Activated T-helper 17 cell treated with anti-CD3 and anti-CD28 coated beads, Interleukin-2, amount 50 U/mL, for 72 hours (primary cell): Measurements from ENCODE around the gene DAB2IP. TPM values are rescaled to one million over a fixed set of nuclear protein-coding genes. Genes with fewer than 3 reads are reported as not detected.
"Not testable (repeated sequence)": the region's sequence is repeated elsewhere in the genome, so short reads cannot be mapped to it uniquely, and the experiment has no call there.

Experiments
- ATAC-seq: fragments of 150-1000 bp; cut with Tn5 transposase; replicated peaks from 2 replicates; pipeline ENCODE4 v1.10.0; 2021; ENCODE audit warnings: mild to moderate bottlenecking, moderate library complexity
- H3K27ac Mint-ChIP-seq: one replicate; pipeline ENCODE4 v1.8.0; 2022; ENCODE audit warnings: mixed read lengths
- H3K27me3 Mint-ChIP-seq: one replicate; pipeline ENCODE4 v1.8.0; 2022; ENCODE audit warnings: mixed read lengths
- H3K36me3 Mint-ChIP-seq: one replicate; pipeline ENCODE4 v1.8.0; 2022; ENCODE audit warnings: low read depth, mild to moderate bottlenecking, mixed read lengths
- H3K4me1 Mint-ChIP-seq: one replicate; pipeline ENCODE4 v1.8.0; 2022; ENCODE audit warnings: mixed read lengths
- H3K4me3 Mint-ChIP-seq: one replicate; pipeline ENCODE4 v1.8.0; 2022; ENCODE audit warnings: mild to moderate bottlenecking, mixed read lengths
- H3K9me3 Mint-ChIP-seq: one replicate; pipeline ENCODE4 v1.8.0; 2022; ENCODE audit warnings: mixed read lengths
- total RNA-seq, 2 donors: library from RNA; stranded (reverse); gene quantifications; one replicate each; pipeline ENCODE4 v1.2.3, GENCODE V29; 2022

Gene DAB2IP
- total RNA-seq, 2 donors from 2014 or later = 0.09 TPM; not detected in 1

- no peak overlapping the region for H3K4me3 Mint-ChIP-seq
- no peak for ATAC-seq
- H3K27ac Mint-ChIP-seq = no peak overlapping the region
- peaks cover 7% of the 10 kb centered on the region for H3K27me3 Mint-ChIP-seq
- H3K36me3 Mint-ChIP-seq = no peaks in the 10 kb centered on the region
- H3K4me1 Mint-ChIP-seq = no peaks in the 10 kb centered on the region
- H3K9me3 Mint-ChIP-seq = no peaks in the 10 kb centered on the region
These were observed 31.7 kb upstream of the DAB2IP start for GRCh38 chr9:121619545-121620324.

GRCh38 chr9:121620325-121620673 is 31.1 kb upstream of the DAB2IP start:
- H3K27ac Mint-ChIP-seq = no peak overlapping the region
- H3K4me1 Mint-ChIP-seq = no peaks in the 10 kb centered on the region
- ATAC-seq = no peak
- no peak overlapping the region for H3K4me3 Mint-ChIP-seq
- no peaks in the 10 kb centered on the region for H3K36me3 Mint-ChIP-seq
- H3K9me3 Mint-ChIP-seq = no peaks in the 10 kb centered on the region
- H3K27me3 Mint-ChIP-seq = peaks cover 7% of the 10 kb centered on the region

GRCh38 chr9:121620777-121621449 is 30.5 kb upstream of the DAB2IP start:
- H3K9me3 Mint-ChIP-seq = no peaks in the 10 kb centered on the region
- H3K4me1 Mint-ChIP-seq = no peaks in the 10 kb centered on the region
- no peaks in the 10 kb centered on the region for H3K36me3 Mint-ChIP-seq
- H3K27ac Mint-ChIP-seq = no peak overlapping the region
- H3K4me3 Mint-ChIP-seq = no peak overlapping the region
- ATAC-seq = no peak
- H3K27me3 Mint-ChIP-seq = peaks cover 9% of the 10 kb centered on the region

- no peaks in the 10 kb centered on the region for H3K9me3 Mint-ChIP-seq
- ATAC-seq = no peak
- no peak overlapping the region for H3K4me3 Mint-ChIP-seq
- H3K4me1 Mint-ChIP-seq = no peaks in the 10 kb centered on the region
- no peaks in the 10 kb centered on the region for H3K36me3 Mint-ChIP-seq
- H3K27me3 Mint-ChIP-seq = peaks cover 8% of the 10 kb centered on the region
- H3K27ac Mint-ChIP-seq = no peak overlapping the region
These were observed 28.8 kb upstream of the DAB2IP start for GRCh38 chr9:121622387-121623203.

- not testable (repeated sequence) for H3K27me3 Mint-ChIP-seq, H3K9me3 Mint-ChIP-seq, H3K27ac Mint-ChIP-seq, H3K4me1 Mint-ChIP-seq, ATAC-seq, H3K4me3 Mint-ChIP-seq, H3K36me3 Mint-ChIP-seq
These were observed 28.0 kb upstream of the DAB2IP start for GRCh38 chr9:121623430-121623829.

GRCh38 chr9:121625590-121625989 is 25.8 kb upstream of the DAB2IP start:
- no peak for ATAC-seq
- H3K27me3 Mint-ChIP-seq = peaks cover 8% of the 10 kb centered on the region
- no peak overlapping the region for H3K4me3 Mint-ChIP-seq
- H3K4me1 Mint-ChIP-seq = no peaks in the 10 kb centered on the region
- no peaks in the 10 kb centered on the region for H3K9me3 Mint-ChIP-seq
- H3K36me3 Mint-ChIP-seq = no peaks in the 10 kb centered on the region
- H3K27ac Mint-ChIP-seq = no peak overlapping the region

GRCh38 chr9:121626012-121626411 is 25.4 kb upstream of the DAB2IP start:
- Mint-ChIP-seq H3K27ac (no peak overlapping the region), H3K36me3 (no peaks in the 10 kb centered on the region), H3K4me1 (no peaks in the 10 kb centered on the region), H3K9me3 (no peaks in the 10 kb centered on the region), H3K27me3 (peaks cover 8% of the 10 kb centered on the region), H3K4me3 (no peak overlapping the region)
- no peak for ATAC-seq

- H3K27ac Mint-ChIP-seq = no peak overlapping the region
- no peak for ATAC-seq
- peaks cover 11% of the 10 kb centered on the region for H3K27me3 Mint-ChIP-seq
- H3K4me3 Mint-ChIP-seq = no peak overlapping the region
- H3K9me3 Mint-ChIP-seq = no peaks in the 10 kb centered on the region
- no peaks in the 10 kb centered on the region for H3K36me3 Mint-ChIP-seq
- H3K4me1 Mint-ChIP-seq = no peaks in the 10 kb centered on the region
These were observed 24.0 kb upstream of the DAB2IP start for GRCh38 chr9:121627427-121627826.

GRCh38 chr9:121628401-121628800 is 23.0 kb upstream of the DAB2IP start:
- Mint-ChIP-seq H3K36me3 (no peaks in the 10 kb centered on the region), H3K27me3 (peaks cover 11% of the 10 kb centered on the region), H3K27ac (no peak overlapping the region), H3K4me1 (no peaks in the 10 kb centered on the region), H3K4me3 (no peak overlapping the region), H3K9me3 (no peaks in the 10 kb centered on the region)
- ATAC-seq = no peak

GRCh38 chr9:121631115-121631514 is 20.3 kb upstream of the DAB2IP start:
- peaks cover 4% of the 10 kb centered on the region for H3K27me3 Mint-ChIP-seq
- no peaks in the 10 kb centered on the region for H3K36me3 Mint-ChIP-seq
- no peaks in the 10 kb centered on the region for H3K4me1 Mint-ChIP-seq
- no peak overlapping the region for H3K4me3 Mint-ChIP-seq
- ATAC-seq = no peak
- no peak overlapping the region for H3K27ac Mint-ChIP-seq
- H3K9me3 Mint-ChIP-seq = no peaks in the 10 kb centered on the region

- Mint-ChIP-seq H3K9me3 (no peaks in the 10 kb centered on the region), H3K4me1 (no peaks in the 10 kb centered on the region), H3K36me3 (no peaks in the 10 kb centered on the region), H3K27ac (no peak overlapping the region), H3K27me3 (peaks cover 2% of the 10 kb centered on the region), H3K4me3 (no peak overlapping the region)
- ATAC-seq = no peak
These were observed 19.4 kb upstream of the DAB2IP start for GRCh38 chr9:121631978-121632418.

- H3K27ac Mint-ChIP-seq = no peak overlapping the region
- peaks cover 7% of the 10 kb centered on the region for H3K27me3 Mint-ChIP-seq
- H3K4me1 Mint-ChIP-seq = no peaks in the 10 kb centered on the region
- H3K36me3 Mint-ChIP-seq = no peaks in the 10 kb centered on the region
- no peak for ATAC-seq
- no peak overlapping the region for H3K4me3 Mint-ChIP-seq
- no peaks in the 10 kb centered on the region for H3K9me3 Mint-ChIP-seq
These were observed 18.2 kb upstream of the DAB2IP start for GRCh38 chr9:121633119-121633714.

- H3K4me3 Mint-ChIP-seq = no peak overlapping the region
- no peaks in the 10 kb centered on the region for H3K36me3 Mint-ChIP-seq
- no peaks in the 10 kb centered on the region for H3K9me3 Mint-ChIP-seq
- no peak for ATAC-seq
- H3K27ac Mint-ChIP-seq = no peak overlapping the region
- peaks cover 11% of the 10 kb centered on the region for H3K27me3 Mint-ChIP-seq
- no peaks in the 10 kb centered on the region for H3K4me1 Mint-ChIP-seq
These were observed 17.7 kb upstream of the DAB2IP start for GRCh38 chr9:121633736-121634135.
